Neural progenitor cell (in vitro differentiated cells): ENCODE measurements around the gene ATP8B2. TPM values are rescaled to one million over a fixed set of nuclear protein-coding genes. Genes with fewer than 3 reads are reported as not detected.
"Not testable (repeated sequence)": the region's sequence is repeated elsewhere in the genome, so short reads cannot be mapped to it uniquely, and the experiment has no call there.

ENCODE experiments used
- DNase-seq: peaks from one replicate; pipeline ENCODE4 v3.0.0-alpha.2; 2016; ENCODE audit warnings: low spot score
- H2AFZ ChIP-seq: fragments of 200-600 bp; sonication (generic); replicated peaks from 2 replicates; pipeline ENCODE4 v1.6.1; 2016; ENCODE audit warnings: antibody characterized with exemption
- H3F3A ChIP-seq: fragments of 200-600 bp; sonication (generic); 2 replicates; pipeline ENCODE4 v1.6.1; 2016; ENCODE audit warnings: antibody characterized with exemption, low read depth
- H3K27ac ChIP-seq: fragments of 200-600 bp; sonication (generic); 2 replicates; pipeline ENCODE4 v1.5.1; 2016; ENCODE audit warnings: mild to moderate bottlenecking
- H3K27me3 ChIP-seq: fragments of 200-600 bp; sonication (generic); 2 replicates; pipeline ENCODE4 v1.6.1; 2016; ENCODE audit warnings: mild to moderate bottlenecking, moderate library complexity
- H3K36me3 ChIP-seq: fragments of 200-600 bp; sonication (generic); 2 replicates; pipeline ENCODE4 v1.5.1; 2016
- H3K4me1 ChIP-seq: fragments of 200-600 bp; sonication (generic); 2 replicates; pipeline ENCODE4 v1.6.1; 2016; ENCODE audit warnings: mixed run types
- H3K4me2 ChIP-seq: fragments of 200-600 bp; sonication (generic); 2 replicates; pipeline ENCODE4 v1.6.1; 2016
- H3K4me3 ChIP-seq: fragments of 200-600 bp; sonication (generic); 2 replicates; pipeline ENCODE4 v1.5.1; 2016
- H3K79me2 ChIP-seq: fragments of 200-600 bp; sonication (generic); 2 replicates; pipeline ENCODE4 v1.6.1; 2016; ENCODE audit warnings: low read depth
- H3K9ac ChIP-seq: fragments of 200-600 bp; sonication (generic); 2 replicates; pipeline ENCODE4 v1.6.1; 2016
- H3K9me3 ChIP-seq: fragments of 200-600 bp; sonication (generic); 2 replicates; pipeline ENCODE4 v1.5.1; 2016; ENCODE audit warnings: low read depth
- H4K20me1 ChIP-seq: fragments of 200-600 bp; sonication (generic); 2 replicates; pipeline ENCODE4 v1.6.1; 2016; ENCODE audit warnings: low read depth
- H3K27ac Mint-ChIP-seq: 3 replicates; pipeline ENCODE4 v1.8.0; 2021; ENCODE audit warnings: mixed read lengths
- H3K27me3 Mint-ChIP-seq: 2 replicates; pipeline ENCODE4 v1.8.0; 2022; ENCODE audit warnings: low read depth, mild to moderate bottlenecking, inconsistent platforms, moderate library complexity, mixed read lengths; ENCODE audit not compliant: insufficient read depth
- H3K36me3 Mint-ChIP-seq: 3 replicates; pipeline ENCODE4 v1.8.0; 2021; ENCODE audit warnings: mixed read lengths
- H3K4me1 Mint-ChIP-seq: 3 replicates; pipeline ENCODE4 v1.8.0; 2021; ENCODE audit warnings: mixed read lengths
- H3K4me3 Mint-ChIP-seq: 3 replicates; pipeline ENCODE4 v1.8.0; 2021; ENCODE audit warnings: mild to moderate bottlenecking, moderate library complexity, mixed read lengths
- H3K9me3 Mint-ChIP-seq: 3 replicates; pipeline ENCODE4 v1.8.0; 2020; ENCODE audit warnings: mixed read lengths
- CTCF ChIP-seq: fragments of 200-600 bp; sonication (generic); IDR thresholded peaks from 2 replicates; pipeline ENCODE4 v1.5.1; 2017; ENCODE audit warnings: antibody characterized with exemption, mild to moderate bottlenecking
- EZH2 ChIP-seq: fragments of 200-600 bp; sonication (generic); IDR thresholded peaks from 2 replicates; pipeline ENCODE4 v1.6.1; 2017; ENCODE audit warnings: antibody characterized with exemption, mild to moderate bottlenecking, moderate library complexity
- EZH2phosphoT487 ChIP-seq: fragments of 200-600 bp; sonication (generic); IDR thresholded peaks from 2 replicates; pipeline ENCODE4 v1.6.1; 2017; ENCODE audit warnings: antibody characterized with exemption
- total RNA-seq: library from RNA; depleted of rRNA; stranded (reverse); fragments of >200 nt; gene quantifications from 2 replicates; pipeline ENCODE4 v1.2.3, GENCODE V29; 2015; ENCODE audit warnings: low replicate concordance

The ATP8B2 gene
- total RNA-seq, 1 donor from 2014 or later: 41.6 TPM

- Mint-ChIP-seq H3K36me3 (no peaks in the 10 kb centered on the region), H3K4me3 (no peak overlapping the region), H3K27ac (no peak overlapping the region), H3K9me3 (no peaks in the 10 kb centered on the region), H3K4me1 (no peaks in the 10 kb centered on the region), H3K27me3 (peaks cover 4% of the 10 kb centered on the region)
- Histone ChIP-seq H3F3A (no peaks in the 10 kb centered on the region), H3K4me3 (no peak overlapping the region), H3K36me3 (no peaks in the 10 kb centered on the region), H3K27me3 (no peaks in the 10 kb centered on the region), H3K4me1 (no peaks in the 10 kb centered on the region), H3K27ac (no peak overlapping the region), H3K79me2 (no peaks in the 10 kb centered on the region), H3K9me3 (no peaks in the 10 kb centered on the region), H3K9ac (no peak overlapping the region), H2AFZ (no peak overlapping the region), H3K4me2 (no peak overlapping the region), H4K20me1 (no peaks in the 10 kb centered on the region)
- DNase-seq: no peak
- TF ChIP-seq CTCF: no peak
- TF ChIP-seq EZH2: no peak
- TF ChIP-seq EZH2phosphoT487: no peak
Observed at GRCh38 chr1:154371436-154371835, 46.1 kb downstream of the ATP8B2 start.

- H3K4me3 Mint-ChIP-seq, H3K36me3 Mint-ChIP-seq, H3K4me2 ChIP-seq, H3K27me3 Mint-ChIP-seq, H3K9me3 Mint-ChIP-seq, H4K20me1 ChIP-seq, H3K27ac ChIP-seq, H3K4me3 ChIP-seq, H2AFZ ChIP-seq, H3F3A ChIP-seq, H3K9ac ChIP-seq, H3K27me3 ChIP-seq, H3K27ac Mint-ChIP-seq, H3K9me3 ChIP-seq, H3K36me3 ChIP-seq, H3K79me2 ChIP-seq, H3K4me1 ChIP-seq, DNase-seq, H3K4me1 Mint-ChIP-seq: not testable (repeated sequence)
Observed at GRCh38 chr1:154373777-154374357, 48.5 kb downstream of the ATP8B2 start.

- Mint-ChIP-seq H3K36me3 (no peaks in the 10 kb centered on the region), H3K4me1 (no peaks in the 10 kb centered on the region), H3K9me3 (no peaks in the 10 kb centered on the region), H3K27me3 (peaks cover 4% of the 10 kb centered on the region), H3K4me3 (no peak overlapping the region), H3K27ac (no peak overlapping the region)
- no peak overlapping the region for H3K4me3 ChIP-seq
- no peaks in the 10 kb centered on the region for H3K4me1 ChIP-seq
- H3K27me3 ChIP-seq: no peaks in the 10 kb centered on the region
- no peak overlapping the region for H2AFZ ChIP-seq
- H3K4me2 ChIP-seq: no peak overlapping the region
- no peaks in the 10 kb centered on the region for H3K9me3 ChIP-seq
- no peaks in the 10 kb centered on the region for H3K79me2 ChIP-seq
- no peaks in the 10 kb centered on the region for H3K36me3 ChIP-seq
- no peak overlapping the region for H3K27ac ChIP-seq
- no peak for TF ChIP-seq CTCF
- TF ChIP-seq EZH2: no peak
- no peak for TF ChIP-seq EZH2phosphoT487
- DNase-seq: no peak
- H3F3A ChIP-seq: no peaks in the 10 kb centered on the region
- H3K9ac ChIP-seq: no peak overlapping the region
- no peaks in the 10 kb centered on the region for H4K20me1 ChIP-seq
Observed at GRCh38 chr1:154379301-154379700, 54.0 kb downstream of the ATP8B2 start.

- no peaks in the 10 kb centered on the region for H3K27me3 ChIP-seq
- H2AFZ ChIP-seq: no peak overlapping the region
- H3K4me3 Mint-ChIP-seq: peak overlapping the region; percentile 34
- no peaks in the 10 kb centered on the region for H3K79me2 ChIP-seq
- no peaks in the 10 kb centered on the region for H3K4me1 Mint-ChIP-seq
- H4K20me1 ChIP-seq: no peaks in the 10 kb centered on the region
- no peak overlapping the region for H3K9ac ChIP-seq
- no peak overlapping the region for H3K4me3 ChIP-seq
- no peak overlapping the region for H3K27ac Mint-ChIP-seq
- H3K27ac ChIP-seq: no peak overlapping the region
- H3K4me2 ChIP-seq: no peak overlapping the region
- no peaks in the 10 kb centered on the region for H3K36me3 ChIP-seq
- no peaks in the 10 kb centered on the region for H3F3A ChIP-seq
- H3K9me3 ChIP-seq: no peaks in the 10 kb centered on the region
- TF ChIP-seq EZH2: no peak
- H3K9me3 Mint-ChIP-seq: no peaks in the 10 kb centered on the region
- no peaks in the 10 kb centered on the region for H3K36me3 Mint-ChIP-seq
- no peaks in the 10 kb centered on the region for H3K4me1 ChIP-seq
- H3K27me3 Mint-ChIP-seq: peaks cover 5% of the 10 kb centered on the region
- no peak for DNase-seq
Observed at GRCh38 chr1:154384650-154385489, 59.5 kb downstream of the ATP8B2 start.
